Measurements from ENCODE around the gene HELB. TPM values are rescaled to one million over a fixed set of nuclear protein-coding genes. Genes with fewer than 3 reads are reported as not detected.

Gene HELB
- total RNA-seq, 1 experiment from 2014 or later, result 10.7 TPM

- no peak overlapping the region for H4K8ac ChIP-seq (replicated peaks; ENCODE audit: insufficient read length, low read depth, low read length)
- H4K20me1 ChIP-seq (ENCODE audit: control insufficient read depth, insufficient read depth, insufficient read length), result no peaks in the 10 kb centered on the region
- no peak overlapping the region for H2BK15ac ChIP-seq (ENCODE audit: low read depth, low read length)
- H3T11ph ChIP-seq (ENCODE audit: low read length), result no peak overlapping the region
- H2AK5ac ChIP-seq (ENCODE audit: insufficient read length, low read length), result no peak overlapping the region
- H4K5ac ChIP-seq (ENCODE audit: insufficient read length, low read depth, low read length), result no peak overlapping the region
- H3K27me3 Mint-ChIP-seq (ENCODE audit: low read depth), result no peaks in the 10 kb centered on the region
- no peak overlapping the region for H3K23ac ChIP-seq (ENCODE audit: insufficient read length, low read depth, low read length)
- no peak overlapping the region for H2BK12ac ChIP-seq (ENCODE audit: insufficient read length, low read depth, low read length)
- H4K91ac ChIP-seq (ENCODE audit: insufficient read length, low read depth, low read length), result no peak overlapping the region
- no peak overlapping the region for H2BK20ac ChIP-seq (ENCODE audit: low read depth, low read length, poor library complexity, severe bottlenecking)
- H3K9me3 ChIP-seq (ENCODE audit: control insufficient read depth, low read depth, low read length), result no peaks in the 10 kb centered on the region
- no peak overlapping the region for H3K4me2 ChIP-seq (ENCODE audit: insufficient read depth, insufficient read length, low read length)
- TF ChIP-seq, protein P1, sequence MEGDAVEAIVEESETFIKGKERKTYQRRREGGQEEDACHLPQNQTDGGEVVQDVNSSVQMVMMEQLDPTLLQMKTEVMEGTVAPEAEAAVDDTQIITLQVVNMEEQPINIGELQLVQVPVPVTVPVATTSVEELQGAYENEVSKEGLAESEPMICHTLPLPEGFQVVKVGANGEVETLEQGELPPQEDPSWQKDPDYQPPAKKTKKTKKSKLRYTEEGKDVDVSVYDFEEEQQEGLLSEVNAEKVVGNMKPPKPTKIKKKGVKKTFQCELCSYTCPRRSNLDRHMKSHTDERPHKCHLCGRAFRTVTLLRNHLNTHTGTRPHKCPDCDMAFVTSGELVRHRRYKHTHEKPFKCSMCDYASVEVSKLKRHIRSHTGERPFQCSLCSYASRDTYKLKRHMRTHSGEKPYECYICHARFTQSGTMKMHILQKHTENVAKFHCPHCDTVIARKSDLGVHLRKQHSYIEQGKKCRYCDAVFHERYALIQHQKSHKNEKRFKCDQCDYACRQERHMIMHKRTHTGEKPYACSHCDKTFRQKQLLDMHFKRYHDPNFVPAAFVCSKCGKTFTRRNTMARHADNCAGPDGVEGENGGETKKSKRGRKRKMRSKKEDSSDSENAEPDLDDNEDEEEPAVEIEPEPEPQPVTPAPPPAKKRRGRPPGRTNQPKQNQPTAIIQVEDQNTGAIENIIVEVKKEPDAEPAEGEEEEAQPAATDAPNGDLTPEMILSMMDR (conservative IDR thresholded peaks at IDR 0.05), result no peak
- no peaks in the 10 kb centered on the region for H3K23me2 ChIP-seq (ENCODE audit: insufficient read length, low read depth, low read length, poor library complexity, severe bottlenecking)
- no peaks in the 10 kb centered on the region for H3K27me3 ChIP-seq (ENCODE audit: insufficient read depth, low read length)
- H3K79me1 ChIP-seq (ENCODE audit: insufficient read depth, low read depth, low read length, poor library complexity, severe bottlenecking), result no peaks in the 10 kb centered on the region
- no peak overlapping the region for H3K56ac ChIP-seq (ENCODE audit: insufficient read length, low read depth, low read length)
- no peak overlapping the region for H3K27ac Mint-ChIP-seq
- no peak overlapping the region for H3K4ac ChIP-seq (ENCODE audit: low read depth, low read length)
- H2BK120ac ChIP-seq (ENCODE audit: low read depth, low read length, poor library complexity, severe bottlenecking), result no peak overlapping the region
- no peak overlapping the region for H3K9ac ChIP-seq (ENCODE audit: extremely low read depth, insufficient read length, low read length)
- H3K14ac ChIP-seq (ENCODE audit: insufficient read depth, low read length), result no peak overlapping the region
- H2BK5ac ChIP-seq (ENCODE audit: insufficient read length, low read length), result no peak overlapping the region
- DNase-seq, result no peak
- H3K4me1 ChIP-seq (ENCODE audit: insufficient read depth, low read length), result no peaks in the 10 kb centered on the region
- no peaks in the 10 kb centered on the region for H3K9me3 Mint-ChIP-seq
- no peaks in the 10 kb centered on the region for H3K4me1 Mint-ChIP-seq
- H3K79me2 ChIP-seq (ENCODE audit: insufficient read depth, low read length), result no peaks in the 10 kb centered on the region
- H3K18ac ChIP-seq (ENCODE audit: insufficient read length, low read depth, low read length), result no peak overlapping the region
- no peak overlapping the region for H3K27ac ChIP-seq (ENCODE audit: insufficient read length, low read depth, low read length)
- no peak overlapping the region for H3K4me3 Mint-ChIP-seq
- H2AFZ ChIP-seq (ENCODE audit: low read length), result no peak overlapping the region
- H3K36me3 Mint-ChIP-seq (ENCODE audit: insufficient read depth in 1 of 3, low read depth in 3 of 3), result peaks cover 0 to 27% (median 0%) of the 10 kb centered on the region in 3 experiments; a peak in 4 of 7 replicates
These were observed 19.1 kb downstream of the HELB start for GRCh38 chr12:66321435-66321834.

Measured in H9 (cell line).